OCI-LY3 (cell line): Measurements from ENCODE around the gene GALT.

Experiments
- H2AFZ ChIP-seq: fragments of 200-600, 300-600 bp; shearing (Covaris generic); 2 replicates; pipeline ENCODE4 v1.6.0; 2014; ENCODE audit warnings: antibody characterized with exemption, low read depth, low read length
- H3K27ac ChIP-seq: fragments of 200-600, 300-600 bp; sonication (generic); 2 replicates; pipeline ENCODE4 v1.5.1; 2014; ENCODE audit warnings: mild to moderate bottlenecking, low read length, moderate library complexity, mixed read lengths
- H3K27me3 ChIP-seq: fragments of 200-600, 300-600 bp; sonication (generic); 2 replicates; pipeline ENCODE4 v1.6.1; 2014; ENCODE audit warnings: low read depth, low read length, mixed read lengths
- H3K36me3 ChIP-seq: fragments of 200-600, 300-600 bp; sonication (generic); replicated peaks from 2 replicates; pipeline ENCODE3; 2014; ENCODE audit warnings: low read depth, low read length, mixed read lengths
- H3K4me1 ChIP-seq: fragments of 300-600, 200-600 bp; sonication (generic); 2 replicates; pipeline ENCODE4 v1.6.1; 2014; ENCODE audit warnings: low read length, mixed read lengths
- H3K4me2 ChIP-seq: fragments of 200-600, 300-600 bp; sonication (generic); 2 replicates; pipeline ENCODE4 v1.6.1; 2014; ENCODE audit warnings: low read length, mixed read lengths
- H3K4me3 ChIP-seq: fragments of 300-600, 200-600 bp; sonication (generic); 2 replicates; pipeline ENCODE4 v1.5.1; 2014; ENCODE audit warnings: antibody characterized with exemption, mild to moderate bottlenecking, low read length, moderate library complexity
- H3K79me2 ChIP-seq: fragments of 300-600, 200-600 bp; shearing (Covaris generic); 2 replicates; pipeline ENCODE4 v1.6.1; 2014; ENCODE audit warnings: mild to moderate bottlenecking, low read length, mixed read lengths
- H3K9ac ChIP-seq: fragments of 300-600, 200-600 bp; shearing (Covaris generic); 2 replicates; pipeline ENCODE4 v1.6.0; 2014; ENCODE audit warnings: mild to moderate bottlenecking, low read length, moderate library complexity
- H3K9me3 ChIP-seq: fragments of 200-600, 300-600 bp; shearing (Covaris generic); 2 replicates; pipeline ENCODE4 v1.6.1; 2014; ENCODE audit warnings: low read length, mixed read lengths; ENCODE audit not compliant: insufficient read depth
- H4K20me1 ChIP-seq: fragments of 200-600, 300-600 bp; sonication (generic); 2 replicates; pipeline ENCODE4 v1.6.1; 2016; ENCODE audit warnings: low read length, mixed read lengths; ENCODE audit not compliant: insufficient read depth
- EZH2phosphoT487 ChIP-seq: fragments of 200-600 bp; shearing (Covaris generic); IDR thresholded peaks from 2 replicates; pipeline ENCODE4 v1.6.1; 2018; ENCODE audit warnings: antibody characterized with exemption, mixed run types, low read depth
- TF ChIP-seq, protein P1 (sequence below): fragments of 200-600, 300-600 bp; sonication (generic); IDR thresholded peaks from 2 replicates; pipeline ENCODE4 v1.5.1; 2014; ENCODE audit warnings: antibody characterized with exemption, low read length, low read depth

Gene GALT

DNA sequence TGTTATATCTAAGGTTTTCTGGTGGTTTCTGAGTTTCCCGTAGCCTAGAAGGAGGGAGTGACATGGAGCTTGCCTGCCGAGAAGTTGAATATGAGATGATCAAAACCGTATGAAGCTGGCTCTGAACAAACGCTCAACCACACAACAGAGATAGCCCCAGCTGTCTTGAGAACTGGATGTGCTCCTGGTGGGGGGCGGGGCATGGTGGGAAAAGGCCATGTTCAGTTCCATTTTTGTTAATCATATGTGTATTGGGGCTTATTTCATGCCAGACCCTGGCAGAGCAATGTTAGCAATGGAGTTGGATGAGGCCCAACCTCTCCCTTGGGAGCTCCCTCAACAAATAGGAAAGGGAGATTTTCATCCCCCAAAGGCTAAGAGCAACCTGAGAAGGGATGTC, 39.8 kb downstream of the GALT start:
- Histone ChIP-seq H3K27ac (no peak overlapping the region), H3K4me3 (no peak overlapping the region), H3K36me3 (no peaks in the 10 kb centered on the region), H3K27me3 (no peaks in the 10 kb centered on the region), H3K79me2 (no peaks in the 10 kb centered on the region), H3K4me2 (no peak overlapping the region), H4K20me1 (no peaks in the 10 kb centered on the region), H3K9ac (no peak overlapping the region), H3K9me3 (no peaks in the 10 kb centered on the region), H2AFZ (no peak overlapping the region), H3K4me1 (peaks cover 28% of the 10 kb centered on the region)
- TF ChIP-seq EZH2phosphoT487: no peak
- TF ChIP-seq, protein P1, sequence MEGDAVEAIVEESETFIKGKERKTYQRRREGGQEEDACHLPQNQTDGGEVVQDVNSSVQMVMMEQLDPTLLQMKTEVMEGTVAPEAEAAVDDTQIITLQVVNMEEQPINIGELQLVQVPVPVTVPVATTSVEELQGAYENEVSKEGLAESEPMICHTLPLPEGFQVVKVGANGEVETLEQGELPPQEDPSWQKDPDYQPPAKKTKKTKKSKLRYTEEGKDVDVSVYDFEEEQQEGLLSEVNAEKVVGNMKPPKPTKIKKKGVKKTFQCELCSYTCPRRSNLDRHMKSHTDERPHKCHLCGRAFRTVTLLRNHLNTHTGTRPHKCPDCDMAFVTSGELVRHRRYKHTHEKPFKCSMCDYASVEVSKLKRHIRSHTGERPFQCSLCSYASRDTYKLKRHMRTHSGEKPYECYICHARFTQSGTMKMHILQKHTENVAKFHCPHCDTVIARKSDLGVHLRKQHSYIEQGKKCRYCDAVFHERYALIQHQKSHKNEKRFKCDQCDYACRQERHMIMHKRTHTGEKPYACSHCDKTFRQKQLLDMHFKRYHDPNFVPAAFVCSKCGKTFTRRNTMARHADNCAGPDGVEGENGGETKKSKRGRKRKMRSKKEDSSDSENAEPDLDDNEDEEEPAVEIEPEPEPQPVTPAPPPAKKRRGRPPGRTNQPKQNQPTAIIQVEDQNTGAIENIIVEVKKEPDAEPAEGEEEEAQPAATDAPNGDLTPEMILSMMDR: no peak

DNA sequence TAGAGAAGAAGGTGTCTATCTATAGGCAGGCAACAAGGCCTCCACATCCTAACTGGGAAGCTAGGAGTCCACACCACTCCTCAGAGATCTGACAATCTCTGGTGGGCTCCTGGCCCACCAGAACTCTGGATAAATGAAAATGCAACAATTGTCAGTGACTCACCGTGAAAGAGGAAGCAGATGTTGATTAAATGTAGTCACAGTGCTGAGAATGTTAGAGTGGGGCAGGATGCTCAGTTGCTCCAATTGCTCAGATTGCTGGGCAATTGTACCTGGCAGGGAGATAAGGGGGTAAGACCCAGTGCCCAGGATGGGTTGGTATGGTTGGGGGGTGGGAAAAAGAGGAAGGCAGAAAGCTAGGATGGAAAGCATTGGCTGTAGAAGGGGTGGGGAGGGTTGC, 40.3 kb downstream of the GALT start:
- H3K27me3 ChIP-seq: no peaks in the 10 kb centered on the region
- no peak overlapping the region for H3K4me3 ChIP-seq
- H2AFZ ChIP-seq: no peak overlapping the region
- no peaks in the 10 kb centered on the region for H3K36me3 ChIP-seq
- H3K27ac ChIP-seq: no peak overlapping the region
- no peak overlapping the region for H3K9ac ChIP-seq
- H3K9me3 ChIP-seq: no peaks in the 10 kb centered on the region
- H3K4me1 ChIP-seq: peaks cover 28% of the 10 kb centered on the region
- H3K79me2 ChIP-seq: no peaks in the 10 kb centered on the region
- H4K20me1 ChIP-seq: no peaks in the 10 kb centered on the region
- peak overlapping the region; percentile 27 for H3K4me2 ChIP-seq
- TF ChIP-seq, protein P1: no peak
- TF ChIP-seq EZH2phosphoT487: no peak

DNA sequence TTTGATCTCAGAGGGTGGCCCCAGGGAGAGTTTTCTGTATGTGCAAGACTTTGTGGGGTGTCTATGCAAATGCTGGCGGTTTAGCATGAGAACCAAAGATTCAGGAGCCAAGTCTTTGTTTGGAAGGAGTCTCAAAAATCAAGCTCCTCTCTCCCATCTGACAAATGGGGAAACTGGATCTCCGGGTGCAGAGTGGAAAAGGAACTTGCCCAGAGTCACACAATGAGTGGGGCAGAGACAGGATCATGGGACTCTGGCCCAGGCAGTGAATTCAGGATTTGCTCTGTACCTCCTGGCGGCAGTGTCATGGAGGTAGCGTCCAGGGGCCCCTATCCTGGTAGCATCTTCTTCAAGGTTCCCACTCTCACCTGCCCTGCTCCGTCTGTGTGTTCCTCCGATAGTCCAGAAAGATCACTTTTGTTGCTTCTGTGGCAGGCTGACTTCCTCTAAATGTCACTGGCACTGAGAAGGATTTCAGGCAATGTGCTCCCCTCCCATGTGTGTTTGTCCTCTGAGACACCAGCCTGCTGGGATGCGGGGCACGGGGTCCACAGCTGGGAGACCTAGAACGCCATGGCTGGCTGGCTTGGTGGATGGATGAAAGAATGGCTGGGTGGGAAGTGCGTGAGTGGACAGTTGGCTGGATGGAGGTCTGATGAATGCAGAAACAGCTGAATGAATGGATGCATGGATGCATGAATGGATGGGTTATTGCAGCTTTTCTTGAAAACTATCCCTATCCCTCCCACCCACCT, 41.0 kb downstream of the GALT start:
- H3K4me3 ChIP-seq: no peak overlapping the region
- H4K20me1 ChIP-seq: no peaks in the 10 kb centered on the region
- H3K9me3 ChIP-seq: no peaks in the 10 kb centered on the region
- no peaks in the 10 kb centered on the region for H3K79me2 ChIP-seq
- no peak overlapping the region for H2AFZ ChIP-seq
- H3K27me3 ChIP-seq: no peaks in the 10 kb centered on the region
- TF ChIP-seq EZH2phosphoT487: no peak
- TF ChIP-seq, protein P1: no peak
- H3K4me1 ChIP-seq: peaks cover 28% of the 10 kb centered on the region
- no peak overlapping the region for H3K27ac ChIP-seq
- peak overlapping the region; percentile 27 for H3K4me2 ChIP-seq
- H3K9ac ChIP-seq: no peak overlapping the region
- H3K36me3 ChIP-seq: no peaks in the 10 kb centered on the region

DNA sequence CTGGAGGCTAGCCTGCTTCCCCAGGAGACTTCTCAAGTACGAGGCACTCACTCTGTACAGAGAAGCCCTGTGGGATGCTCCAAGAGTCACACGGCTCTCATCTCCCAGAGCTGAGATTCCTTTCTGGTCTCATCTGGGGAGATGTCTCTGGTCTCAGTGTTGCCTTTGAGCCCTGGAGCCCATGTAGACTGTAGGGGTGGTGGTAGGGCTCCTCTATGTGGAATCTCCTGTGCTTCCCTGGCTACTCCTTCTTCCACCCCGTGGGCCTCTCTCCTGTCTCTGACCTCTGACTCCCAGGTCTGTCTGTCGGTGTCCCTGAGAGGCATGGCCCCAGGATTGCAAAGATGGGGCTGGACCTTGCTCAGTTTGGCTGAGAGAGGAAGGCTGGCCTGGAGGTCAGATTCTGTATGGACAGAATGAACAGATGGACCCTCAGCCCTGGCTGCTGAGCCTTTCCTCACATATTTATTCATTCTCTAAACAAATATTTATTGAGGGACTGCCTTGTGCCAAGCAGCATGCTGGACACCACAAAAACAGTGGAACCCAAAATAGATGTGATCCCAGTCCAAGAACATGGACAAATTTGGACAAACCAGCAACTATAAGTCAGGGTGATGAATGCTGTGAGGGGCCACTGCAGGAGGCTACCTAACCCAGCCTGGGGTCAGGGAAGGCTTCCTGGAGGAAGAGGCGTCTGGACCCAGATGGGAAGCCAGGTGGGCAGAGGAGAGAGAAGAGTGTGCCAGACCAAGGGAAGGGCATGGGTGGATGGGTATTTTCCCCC, 42.0 kb downstream of the GALT start:
- Histone ChIP-seq H3K36me3 (no peaks in the 10 kb centered on the region), H2AFZ (no peak overlapping the region), H3K4me2 (no peak overlapping the region), H3K9ac (no peak overlapping the region), H3K79me2 (no peaks in the 10 kb centered on the region), H3K27ac (no peak overlapping the region), H3K27me3 (no peaks in the 10 kb centered on the region), H3K9me3 (no peaks in the 10 kb centered on the region), H4K20me1 (no peaks in the 10 kb centered on the region), H3K4me3 (no peak overlapping the region), H3K4me1 (peaks cover 28% of the 10 kb centered on the region)
- TF ChIP-seq, protein P1: no peak
- no peak for TF ChIP-seq EZH2phosphoT487
